ENCODE data around the gene RPL31. TPM values are rescaled to one million over a fixed set of nuclear protein-coding genes. Genes with fewer than 3 reads are reported as not detected.

Gene RPL31
- total RNA-seq, 1 donor from 2014 or later: 1,129 TPM

GRCh38 chr2:101004620-101005325 is 2.7 kb downstream of the RPL31 start:
- H3K79me2 ChIP-seq (ENCODE audit: insufficient read depth, low read length): peaks cover 57% of the 10 kb centered on the region
- H3K4me2 ChIP-seq (ENCODE audit: low read length): peak overlapping the region; percentile 89

GRCh38 chr2:101006065-101006715 is 4.1 kb downstream of the RPL31 start:
- Histone ChIP-seq H3K4me3 (ENCODE audit: insufficient read depth, low read depth, low read length) (no peak overlapping the region), H3K27me3 (ENCODE audit: insufficient read depth, low read length) (no peaks in the 10 kb centered on the region), H3K79me2 (ENCODE audit: insufficient read depth, low read length) (peaks cover 57% of the 10 kb centered on the region), H3K4me2 (ENCODE audit: low read length) (peak overlapping the region; percentile 89), H3K9ac (ENCODE audit: low read length) (no peak overlapping the region), H3K27ac (ENCODE audit: low read depth, low read length) (no peak overlapping the region), H4K20me1 (ENCODE audit: insufficient read depth, low read length) (peaks cover 78% of the 10 kb centered on the region), H3K9me3 (ENCODE audit: insufficient read depth, low read depth, low read length) (no peaks in the 10 kb centered on the region), H2AFZ (ENCODE audit: low read depth, low read length) (no peak overlapping the region), H3K4me1 (ENCODE audit: insufficient read depth, low read length) (peaks cover 27% of the 10 kb centered on the region), H3K36me3 (ENCODE audit: insufficient read depth, low read length) (peaks cover 57% of the 10 kb centered on the region)
- peak overlapping the region; percentile 56 for H3K4me3 Mint-ChIP-seq (ENCODE audit: unreplicated experiment)
- DNase-seq (ENCODE audit: low read depth) (no peak), FAIRE-seq (no peak)
- H3K27me3 Mint-ChIP-seq (ENCODE audit: low read depth, unreplicated experiment): no peaks in the 10 kb centered on the region
- H3K4me1 Mint-ChIP-seq (ENCODE audit: low read depth, unreplicated experiment): peaks cover 46% of the 10 kb centered on the region
- no peak overlapping the region for H3K27ac Mint-ChIP-seq (ENCODE audit: unreplicated experiment)
- no peaks in the 10 kb centered on the region for H3K9me3 Mint-ChIP-seq (ENCODE audit: unreplicated experiment)
- peaks cover 35% of the 10 kb centered on the region for H3K36me3 Mint-ChIP-seq (ENCODE audit: low read depth, unreplicated experiment)
- TF ChIP-seq, protein P1, sequence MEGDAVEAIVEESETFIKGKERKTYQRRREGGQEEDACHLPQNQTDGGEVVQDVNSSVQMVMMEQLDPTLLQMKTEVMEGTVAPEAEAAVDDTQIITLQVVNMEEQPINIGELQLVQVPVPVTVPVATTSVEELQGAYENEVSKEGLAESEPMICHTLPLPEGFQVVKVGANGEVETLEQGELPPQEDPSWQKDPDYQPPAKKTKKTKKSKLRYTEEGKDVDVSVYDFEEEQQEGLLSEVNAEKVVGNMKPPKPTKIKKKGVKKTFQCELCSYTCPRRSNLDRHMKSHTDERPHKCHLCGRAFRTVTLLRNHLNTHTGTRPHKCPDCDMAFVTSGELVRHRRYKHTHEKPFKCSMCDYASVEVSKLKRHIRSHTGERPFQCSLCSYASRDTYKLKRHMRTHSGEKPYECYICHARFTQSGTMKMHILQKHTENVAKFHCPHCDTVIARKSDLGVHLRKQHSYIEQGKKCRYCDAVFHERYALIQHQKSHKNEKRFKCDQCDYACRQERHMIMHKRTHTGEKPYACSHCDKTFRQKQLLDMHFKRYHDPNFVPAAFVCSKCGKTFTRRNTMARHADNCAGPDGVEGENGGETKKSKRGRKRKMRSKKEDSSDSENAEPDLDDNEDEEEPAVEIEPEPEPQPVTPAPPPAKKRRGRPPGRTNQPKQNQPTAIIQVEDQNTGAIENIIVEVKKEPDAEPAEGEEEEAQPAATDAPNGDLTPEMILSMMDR (IDR thresholded peaks at IDR 0.05; ENCODE audit: insufficient read depth, low read depth, low read length): no peak
- no peak for TF ChIP-seq EZH2 (IDR thresholded peaks at IDR 0.05; ENCODE audit: insufficient read depth, low read length)

More at GRCh38 chr2:101004620-101005325, 2.7 kb downstream of the RPL31 start:
- Mint-ChIP-seq H3K36me3 (ENCODE audit: low read depth, unreplicated experiment) (peaks cover 35% of the 10 kb centered on the region), H3K4me1 (ENCODE audit: low read depth, unreplicated experiment) (peaks cover 42% of the 10 kb centered on the region), H3K27ac (ENCODE audit: unreplicated experiment) (peak overlapping the region; percentile 49), H3K27me3 (ENCODE audit: low read depth, unreplicated experiment) (no peaks in the 10 kb centered on the region), H3K9me3 (ENCODE audit: unreplicated experiment) (no peaks in the 10 kb centered on the region), H3K4me3 (ENCODE audit: unreplicated experiment) (peak overlapping the region; percentile 99)
- H3K4me1 ChIP-seq (ENCODE audit: insufficient read depth, low read length): peaks cover 27% of the 10 kb centered on the region
- TF ChIP-seq, protein P1 (IDR thresholded peaks at IDR 0.05; ENCODE audit: insufficient read depth, low read depth, low read length): no peak
- TF ChIP-seq EZH2 (IDR thresholded peaks at IDR 0.05; ENCODE audit: insufficient read depth, low read length): no peak
- no peaks in the 10 kb centered on the region for H3K27me3 ChIP-seq (ENCODE audit: insufficient read depth, low read length)
- peak overlapping the region; percentile 99 for H3K9ac ChIP-seq (ENCODE audit: low read length)
- peaks cover 54% of the 10 kb centered on the region for H3K36me3 ChIP-seq (ENCODE audit: insufficient read depth, low read length)
- H3K27ac ChIP-seq (ENCODE audit: low read depth, low read length): no peak overlapping the region
- peak overlapping the region; percentile 98 for H3K4me3 ChIP-seq (ENCODE audit: insufficient read depth, low read depth, low read length)
- no peaks in the 10 kb centered on the region for H3K9me3 ChIP-seq (ENCODE audit: insufficient read depth, low read depth, low read length)
- DNase-seq (ENCODE audit: low read depth): no peak
- no peak for FAIRE-seq
- H2AFZ ChIP-seq (ENCODE audit: low read depth, low read length): no peak overlapping the region
- peaks cover 71% of the 10 kb centered on the region for H4K20me1 ChIP-seq (ENCODE audit: insufficient read depth, low read length)
